Mesenteric fat pad (tissue), 1 donor: ENCODE data around the gene SLC35E3. TPM values are rescaled to one million over a fixed set of nuclear protein-coding genes. Genes with fewer than 3 reads are reported as not detected.
"Not testable (repeated sequence)": the region's sequence is repeated elsewhere in the genome, so short reads cannot be mapped to it uniquely, and the experiment has no call there.

Experiments used
- DNase-seq: peaks from one replicate; pipeline ENCODE4 v3.0.0-alpha.2; 2020; ENCODE audit warnings: low spot score
- total RNA-seq: library from RNA; stranded (reverse); fragmentation: NEBNext Ultra II Directional; extraction: Animal tissue kit (Norgen Biotek cat#: 25700); gene quantifications from one replicate; pipeline ENCODE4 v1.2.1, GENCODE V29; 2021
- donor health status: DM: yes; HTN: yes; CAD: no.

SLC35E3 gene
- total RNA-seq, 1 donor from 2014 or later, result 8.7 TPM

DNA sequence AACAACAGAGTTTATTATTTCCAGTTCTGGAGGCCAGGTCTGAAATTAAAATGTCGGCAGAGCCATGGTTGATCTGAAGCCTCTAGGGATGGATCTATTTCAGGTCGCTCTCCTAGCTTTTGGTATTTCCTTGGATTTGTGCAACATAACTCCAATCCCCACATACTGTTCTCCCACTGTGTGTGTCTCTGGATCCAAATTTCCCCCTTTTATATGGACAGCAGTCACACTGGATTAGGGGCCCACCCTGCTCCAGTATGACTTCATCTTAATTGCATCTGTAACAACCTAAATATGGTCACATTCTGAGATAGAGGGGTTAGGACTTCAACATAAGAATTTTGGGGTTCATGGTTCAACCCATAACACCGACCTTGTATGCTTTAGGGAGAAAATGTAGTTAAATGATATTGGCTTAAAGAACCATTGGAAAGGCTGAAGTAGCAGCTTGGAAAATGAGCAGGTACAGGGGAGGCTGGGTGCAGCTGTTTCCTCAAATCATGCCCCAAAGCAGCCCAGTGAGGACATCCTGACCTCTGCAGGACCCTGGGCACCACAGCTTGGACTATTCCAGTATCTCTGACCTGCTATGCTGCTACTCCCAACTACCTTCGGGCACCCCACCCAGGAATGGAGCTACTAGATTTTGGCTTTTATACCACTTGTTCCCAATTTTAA is 48.1 kb downstream of the SLC35E3 start:
- no peak for DNase-seq

DNA sequence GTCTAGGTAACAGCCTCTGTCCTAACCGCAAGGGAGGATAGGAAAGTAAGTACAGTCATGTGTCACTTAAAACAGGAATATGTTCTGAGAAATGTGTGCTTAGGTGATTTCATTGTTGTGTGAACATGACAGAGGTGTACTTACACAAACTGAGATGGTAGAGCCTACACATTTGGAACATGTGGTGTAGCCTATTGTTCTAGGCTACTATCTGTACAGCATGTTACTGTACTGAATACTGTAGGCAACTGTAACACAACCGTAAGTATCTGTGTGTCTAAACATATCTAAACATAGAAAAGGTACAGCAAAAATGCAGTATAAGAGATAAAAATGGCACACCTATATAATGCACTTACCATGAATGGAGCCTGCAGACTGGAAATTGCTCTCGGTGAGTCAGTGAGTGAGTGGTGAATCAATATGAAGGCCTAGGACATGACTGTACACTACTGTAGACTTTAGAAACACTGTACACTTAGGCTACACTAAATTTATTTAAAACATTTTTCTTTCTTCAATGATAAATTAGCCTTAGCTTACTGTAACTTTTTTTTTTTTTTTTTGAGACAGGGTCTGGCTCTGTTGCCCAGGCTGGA is 48.8 kb downstream of the SLC35E3 start:
- no peak for DNase-seq

DNA sequence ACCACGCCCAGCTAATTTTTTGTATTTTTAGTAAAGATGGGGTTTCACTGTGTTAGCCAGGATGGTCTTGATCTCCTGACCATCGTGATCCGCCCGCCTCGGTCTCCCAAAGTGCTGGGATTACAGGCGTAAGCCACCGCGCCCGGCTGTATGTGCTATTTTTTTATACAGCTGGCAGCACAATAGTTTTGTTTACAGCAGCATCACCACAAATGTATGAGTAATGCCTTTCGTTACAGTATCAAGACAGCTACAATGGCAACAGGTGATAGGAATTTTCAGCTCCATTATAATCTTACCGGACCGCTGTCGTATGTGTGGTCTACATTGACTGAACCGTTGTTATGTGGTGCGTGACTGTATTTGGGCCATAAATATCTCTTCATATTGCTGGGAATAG is 50.4 kb downstream of the SLC35E3 start:
- DNase-seq, result peak; percentile 62

DNA sequence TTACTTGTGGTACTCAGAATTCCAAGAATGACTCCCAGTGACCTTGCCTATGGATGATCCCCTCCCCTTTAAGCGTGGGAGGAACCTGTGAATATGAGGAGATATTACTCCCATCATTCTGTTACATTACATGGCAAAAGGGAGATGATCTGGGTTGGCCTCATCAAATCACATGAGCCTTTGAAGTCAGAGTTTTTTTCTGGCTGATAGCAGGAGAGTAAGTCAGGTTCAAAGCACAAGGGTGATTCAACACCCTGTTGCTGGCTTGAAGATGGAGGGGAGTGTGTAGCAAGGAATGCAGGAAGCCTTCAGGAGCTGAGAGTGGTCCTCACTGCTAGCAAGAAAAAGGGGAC is 52.9 kb downstream of the SLC35E3 start:
- no peak for DNase-seq

DNA sequence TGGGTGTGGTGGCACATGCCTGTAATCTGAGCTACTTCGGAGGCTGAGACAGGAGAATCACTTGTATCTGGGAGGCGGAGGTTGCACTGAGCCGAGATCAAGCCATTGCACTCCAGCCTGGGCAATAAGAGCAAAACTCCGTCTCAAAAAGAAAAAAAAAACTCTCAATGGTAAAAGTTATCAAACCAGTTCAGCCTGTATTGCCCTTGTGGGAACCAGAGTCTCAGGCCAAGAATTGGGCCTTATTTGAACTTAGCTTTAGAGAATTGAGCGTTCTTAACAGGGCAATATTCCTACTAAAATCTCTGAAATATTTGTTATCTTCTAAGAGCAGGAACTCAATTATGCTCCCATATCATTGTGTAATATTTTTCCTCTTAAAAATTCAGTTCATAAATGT is 54.3 kb downstream of the SLC35E3 start:
- DNase-seq, result no peak

DNA sequence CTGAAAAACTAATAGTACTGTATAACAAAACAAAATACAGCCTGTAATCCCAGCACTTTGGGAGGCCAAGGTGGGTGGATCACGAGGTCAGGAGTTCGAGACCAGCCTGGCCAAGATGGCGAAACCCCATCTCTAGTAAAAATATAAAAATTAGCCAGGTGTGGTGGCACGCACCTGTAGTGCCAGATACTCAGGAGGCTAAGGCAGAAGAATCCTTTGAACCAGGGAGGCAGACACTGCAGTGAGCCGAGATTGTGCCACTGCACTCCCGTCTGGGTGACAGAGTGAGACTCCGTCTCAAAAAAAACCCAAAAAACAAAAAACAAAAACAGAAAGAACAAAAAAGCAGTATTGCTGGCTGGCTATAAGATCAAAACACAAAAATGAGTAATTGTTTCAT is 55.1 kb downstream of the SLC35E3 start:
- DNase-seq, result not testable (repeated sequence)

DNA sequence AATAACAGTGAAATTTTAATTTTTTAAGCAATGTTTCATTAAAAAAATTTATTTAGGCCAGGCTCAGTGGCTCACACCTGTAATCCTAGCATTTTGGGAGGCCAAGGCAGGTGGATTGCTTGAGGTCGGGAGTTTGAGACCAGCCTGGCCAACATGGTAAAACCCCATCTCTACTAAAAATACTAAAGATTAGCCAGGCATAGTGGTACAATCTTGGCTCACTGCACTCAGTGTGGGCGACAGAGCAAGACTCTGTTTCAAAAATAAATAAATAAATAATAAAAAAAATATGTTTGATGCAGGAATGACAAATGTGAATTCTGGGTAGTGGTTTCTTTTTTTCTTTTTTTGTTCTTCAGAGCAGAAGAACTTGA is 56.4 kb downstream of the SLC35E3 start:
- DNase-seq, result not testable (repeated sequence)

DNA sequence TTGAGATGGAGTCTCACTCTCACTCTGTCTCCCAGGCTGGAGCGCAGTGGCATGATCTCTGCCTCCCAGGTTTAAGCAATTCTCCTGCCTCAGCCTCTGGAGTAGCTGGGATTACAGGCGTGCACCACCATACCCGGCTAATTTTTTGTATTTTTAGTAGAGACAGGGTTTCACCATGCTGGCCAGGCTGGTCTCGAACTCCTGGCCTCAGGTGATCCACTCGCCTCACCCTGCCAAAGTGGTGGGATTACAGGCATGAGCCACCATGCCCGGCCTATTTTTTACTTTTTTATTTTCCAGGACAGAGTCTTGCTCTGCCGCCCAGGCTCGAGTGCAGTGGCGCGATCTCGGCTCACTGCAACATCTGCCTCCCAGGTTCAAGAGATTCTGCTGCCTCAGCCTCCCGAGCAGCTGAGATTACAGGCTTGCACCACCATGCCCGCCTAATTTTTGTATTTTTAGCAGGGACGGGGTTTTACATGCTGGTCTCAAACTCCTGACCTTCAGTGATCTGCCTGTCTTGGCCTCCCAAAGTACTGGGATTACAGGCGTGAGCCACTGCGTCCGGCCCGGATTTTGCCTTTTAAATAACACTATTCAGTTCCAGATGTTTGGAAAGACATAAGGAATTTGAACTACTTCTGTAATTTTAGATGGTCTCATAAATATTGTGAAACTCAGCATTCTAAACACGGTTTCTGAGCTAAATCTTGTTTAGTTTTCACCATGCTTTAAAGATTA is 57.1 kb downstream of the SLC35E3 start:
- not testable (repeated sequence) for DNase-seq

DNA sequence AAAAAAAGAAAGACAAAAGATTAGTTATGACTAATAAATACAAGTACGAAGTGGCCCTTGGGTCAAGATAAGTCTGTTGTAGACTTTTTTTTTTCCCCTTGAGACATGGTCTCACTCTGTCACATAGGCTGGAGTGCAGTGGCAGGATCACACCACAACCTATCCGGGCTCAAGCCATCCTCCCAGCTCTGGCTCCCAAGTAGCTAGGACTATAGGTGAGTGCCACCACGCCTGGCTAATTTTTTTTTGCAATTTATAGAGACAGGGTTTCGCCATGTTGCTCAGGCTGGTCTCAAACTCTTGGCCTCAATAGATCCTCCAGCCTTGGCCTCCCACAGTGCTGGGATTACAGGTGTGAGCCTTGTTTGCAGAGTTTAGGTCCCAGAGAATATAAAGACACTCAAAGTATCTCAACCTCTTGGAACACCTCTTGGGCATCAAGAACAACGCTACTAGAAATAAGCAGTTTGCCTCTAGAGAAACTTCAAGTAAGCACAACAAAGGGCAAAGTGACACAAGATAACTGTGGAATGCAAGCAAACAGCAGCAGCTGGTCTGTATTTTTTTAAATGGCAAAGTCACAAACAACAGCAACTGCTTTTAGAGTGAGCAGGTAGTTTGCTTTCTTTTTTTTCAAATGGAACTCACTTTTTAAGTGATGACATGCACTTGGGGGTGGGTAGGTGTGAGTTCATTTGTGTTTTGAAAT is 58.1 kb downstream of the SLC35E3 start:
- no peak for DNase-seq

DNA sequence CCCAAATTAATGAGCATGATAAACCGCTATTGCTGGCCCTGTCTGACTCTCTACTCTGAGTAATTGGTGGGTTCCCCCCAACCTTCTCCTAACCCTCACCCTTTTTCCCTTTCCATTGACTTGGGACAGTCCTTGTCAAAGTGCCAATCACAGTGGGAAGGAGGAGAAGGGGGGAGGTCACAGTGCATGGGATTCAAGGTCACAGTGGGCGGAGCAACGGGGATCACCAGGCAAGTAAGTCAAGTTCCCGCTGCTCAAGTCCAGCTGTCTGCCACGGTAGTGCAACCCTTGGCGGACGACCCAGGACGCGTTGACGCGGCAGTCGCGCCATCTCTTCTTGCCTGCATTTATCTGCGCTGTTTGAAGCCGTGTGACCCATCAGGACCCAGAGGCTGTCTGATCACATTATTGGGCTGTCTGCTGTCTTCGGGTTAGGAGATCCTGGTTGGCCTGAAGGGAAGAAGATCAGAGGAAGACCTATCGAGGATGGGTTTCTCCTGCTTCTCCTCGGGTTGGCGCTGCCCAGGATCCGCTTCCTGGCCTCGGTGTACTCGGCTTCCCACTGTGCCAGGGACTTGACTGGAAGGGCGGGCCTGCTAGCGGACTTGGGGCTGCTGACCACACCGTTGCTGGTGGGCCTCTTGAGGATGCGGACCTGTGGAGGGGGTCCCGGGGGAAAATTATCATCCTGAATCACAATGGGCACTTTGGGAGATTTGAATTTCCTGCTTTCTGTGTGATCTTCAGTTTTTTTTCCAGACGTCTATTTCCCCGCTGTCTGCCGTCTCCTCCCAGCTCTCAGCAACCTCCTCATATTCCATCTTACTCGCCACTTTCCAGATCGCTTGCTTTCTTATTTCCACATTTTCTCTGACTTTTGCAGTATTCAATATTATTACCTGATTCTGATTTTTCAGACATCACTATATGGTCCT is 58.9 kb downstream of the SLC35E3 start:
- no peak for DNase-seq

DNA sequence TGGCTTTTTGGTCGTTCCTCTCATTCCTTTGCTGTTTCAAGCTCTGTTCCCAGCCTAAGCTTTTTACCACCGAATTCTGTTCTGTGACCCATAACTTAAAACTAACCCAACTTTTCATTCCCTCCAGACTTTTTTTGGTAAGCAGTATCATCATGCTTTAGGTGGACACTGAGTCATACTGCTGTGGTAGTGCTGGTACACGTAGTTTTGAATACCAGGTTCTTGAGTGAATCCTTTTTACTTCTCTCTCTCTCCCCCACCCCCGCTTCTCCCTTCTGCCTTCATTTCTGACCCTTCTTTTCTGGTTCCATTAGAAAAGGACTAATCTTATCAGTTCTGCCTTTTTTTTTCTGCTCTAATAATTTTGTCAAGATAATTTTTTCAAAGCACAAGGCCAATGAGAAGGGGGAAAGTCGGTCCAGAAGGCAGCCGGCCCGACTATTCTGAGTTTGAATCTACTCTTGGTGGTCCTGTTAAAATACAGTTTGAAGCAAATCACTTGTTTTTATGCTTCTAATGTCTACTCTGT is 59.7 kb downstream of the SLC35E3 start:
- DNase-seq, result no peak

DNA sequence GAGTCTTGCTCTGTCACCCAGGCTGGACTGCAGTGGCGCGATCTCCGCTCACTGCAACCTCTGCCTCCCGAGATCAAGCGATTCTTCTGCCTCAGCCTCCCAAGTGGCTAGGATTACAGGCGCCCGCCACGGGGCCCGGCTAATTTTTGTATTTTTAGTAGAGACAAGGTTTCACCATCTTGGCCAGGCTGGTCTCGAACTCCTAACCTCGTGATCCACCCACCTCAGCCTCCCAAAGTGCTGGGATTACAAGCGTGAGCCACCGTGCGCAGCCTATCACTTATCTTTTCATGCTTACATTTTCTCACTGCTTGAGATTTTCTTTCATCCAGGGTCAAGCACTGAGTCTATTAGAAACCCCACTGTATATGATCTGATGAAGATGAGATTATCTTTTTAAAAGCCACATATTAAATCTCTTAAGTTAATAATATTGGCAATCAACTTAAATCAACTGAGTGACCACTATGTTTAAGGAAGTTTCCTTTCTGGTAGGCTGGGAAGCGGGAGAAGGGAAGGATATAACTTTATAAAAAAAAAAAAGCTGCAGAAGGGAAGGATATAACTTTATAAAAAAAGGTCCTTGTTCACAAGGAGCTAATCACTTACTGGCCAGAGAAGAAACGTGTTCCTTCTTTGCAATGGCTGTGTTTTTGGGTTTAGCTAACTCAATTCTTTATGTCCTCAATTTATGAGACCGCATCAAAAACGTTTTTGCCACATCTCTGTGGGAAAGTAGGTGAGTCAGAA is 60.7 kb downstream of the SLC35E3 start:
- DNase-seq, result no peak

DNA sequence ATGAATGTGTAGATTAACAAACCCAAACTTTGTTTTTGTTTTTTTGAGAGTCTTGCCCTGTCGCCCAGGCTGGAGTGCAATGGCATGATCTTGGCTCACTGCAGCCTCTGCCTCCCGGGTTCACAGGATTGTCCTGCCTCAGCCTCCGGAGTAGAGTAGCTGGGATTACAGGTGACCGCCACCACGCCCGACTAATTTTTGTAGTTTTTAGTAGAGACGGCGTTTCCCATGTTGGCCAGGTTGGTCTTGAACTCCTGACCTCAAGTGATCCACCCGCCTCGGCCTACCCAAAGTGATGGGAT is 61.2 kb downstream of the SLC35E3 start:
- DNase-seq, result not testable (repeated sequence)

DNA sequence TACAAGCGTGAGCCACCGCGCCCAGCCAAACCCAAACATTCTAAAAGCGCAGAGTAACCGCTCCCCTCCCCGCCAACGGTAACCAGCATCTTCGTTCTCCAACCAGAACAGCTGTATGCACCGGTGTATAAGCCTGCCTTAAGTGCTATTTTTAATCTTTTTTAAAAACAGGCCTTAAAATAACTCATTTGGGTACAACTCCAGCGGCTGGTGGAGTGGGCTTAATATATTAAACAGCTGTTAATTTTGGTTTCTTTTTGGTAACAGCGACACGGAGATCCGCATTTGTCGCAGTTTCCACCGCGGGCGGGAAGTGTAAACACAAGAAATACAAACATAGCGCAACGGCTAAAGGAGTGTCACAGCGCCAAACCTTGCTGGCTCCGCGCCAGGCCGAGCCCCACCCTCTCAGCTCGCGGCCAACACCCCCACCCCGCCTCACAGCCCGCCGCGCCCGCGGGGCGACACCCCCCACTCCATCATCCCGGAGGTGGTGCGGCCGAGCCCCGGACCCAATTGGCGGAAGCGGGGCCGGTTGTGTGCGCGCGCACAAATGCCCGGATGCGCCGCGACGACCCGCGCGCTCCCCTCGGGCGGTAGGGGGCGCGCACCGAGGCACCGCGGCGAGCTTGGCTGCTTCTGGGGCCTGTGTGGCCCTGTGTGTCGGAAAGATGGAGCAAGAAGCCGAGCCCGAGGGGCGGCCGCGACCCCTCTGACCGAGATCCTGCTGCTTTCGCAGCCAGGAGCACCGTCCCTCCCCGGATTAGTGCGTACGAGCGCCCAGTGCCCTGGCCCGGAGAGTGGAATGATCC is 61.8 kb downstream of the SLC35E3 start, which contains the start of gene MDM2:
Gene MDM2 (plus strand): TSS at position 602 of the 812 bp plus-strand sequence. CDS start 301 bp downstream, outside the sequence.
- DNase-seq, result peak; percentile 99

DNA sequence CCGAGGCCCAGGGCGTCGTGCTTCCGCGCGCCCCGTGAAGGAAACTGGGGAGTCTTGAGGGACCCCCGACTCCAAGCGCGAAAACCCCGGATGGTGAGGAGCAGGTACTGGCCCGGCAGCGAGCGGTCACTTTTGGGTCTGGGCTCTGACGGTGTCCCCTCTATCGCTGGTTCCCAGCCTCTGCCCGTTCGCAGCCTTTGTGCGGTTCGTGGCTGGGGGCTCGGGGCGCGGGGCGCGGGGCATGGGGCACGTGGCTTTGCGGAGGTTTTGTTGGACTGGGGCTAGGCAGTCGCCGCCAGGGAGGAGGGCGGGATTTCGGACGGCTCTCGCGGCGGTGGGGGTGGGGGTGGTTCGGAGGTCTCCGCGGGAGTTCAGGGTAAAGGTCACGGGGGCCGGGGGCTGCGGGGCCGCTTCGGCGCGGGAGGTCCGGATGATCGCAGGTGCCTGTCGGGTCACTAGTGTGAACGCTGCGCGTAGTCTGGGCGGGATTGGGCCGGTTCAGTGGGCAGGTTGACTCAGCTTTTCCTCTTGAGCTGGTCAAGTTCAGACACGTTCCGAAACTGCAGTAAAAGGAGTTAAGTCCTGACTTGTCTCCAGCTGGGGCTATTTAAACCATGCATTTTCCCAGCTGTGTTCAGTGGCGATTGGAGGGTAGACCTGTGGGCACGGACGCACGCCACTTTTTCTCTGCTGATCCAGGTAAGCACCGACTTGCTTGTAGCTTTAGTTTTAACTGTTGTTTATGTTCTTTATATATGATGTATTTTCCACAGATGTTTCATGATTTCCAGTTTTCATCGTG is 62.6 kb downstream of the SLC35E3 start:
- peak; percentile 93 for DNase-seq

DNA sequence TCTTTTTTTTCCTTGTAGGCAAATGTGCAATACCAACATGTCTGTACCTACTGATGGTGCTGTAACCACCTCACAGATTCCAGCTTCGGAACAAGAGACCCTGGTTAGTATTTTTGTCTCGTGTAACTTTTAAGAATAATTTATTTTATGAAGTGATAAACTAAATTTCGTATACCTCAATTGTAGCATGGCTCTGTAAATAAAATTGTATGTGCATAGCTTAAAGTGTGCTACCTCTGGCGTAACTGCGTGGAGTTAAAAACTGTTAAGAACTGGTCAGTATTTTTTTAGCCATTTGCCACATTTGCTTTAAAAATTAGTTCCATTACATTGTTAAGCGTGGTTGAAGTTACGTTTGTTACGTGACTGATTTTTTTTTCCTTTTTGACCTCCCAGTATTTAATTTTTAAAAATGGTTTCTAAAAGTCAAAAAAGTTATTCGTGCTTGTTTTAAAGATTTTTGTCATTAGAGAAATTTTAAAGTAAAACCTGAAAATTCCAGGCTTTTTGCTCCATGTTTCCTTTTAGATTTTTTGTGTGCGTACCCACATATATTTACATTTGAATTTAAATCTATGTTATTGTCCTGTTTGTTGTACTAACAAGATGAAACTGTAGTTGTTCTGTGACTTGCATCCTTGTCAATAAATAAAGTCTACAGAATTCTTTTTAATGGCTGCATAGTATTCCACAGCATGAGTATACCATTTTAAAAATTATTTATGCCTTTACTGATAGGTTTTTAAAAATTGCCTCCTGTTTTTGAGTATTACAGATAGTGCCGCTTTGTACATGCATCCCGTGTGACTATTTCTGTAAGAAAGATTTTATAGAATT is 63.4 kb downstream of the SLC35E3 start:
- no peak for DNase-seq

DNA sequence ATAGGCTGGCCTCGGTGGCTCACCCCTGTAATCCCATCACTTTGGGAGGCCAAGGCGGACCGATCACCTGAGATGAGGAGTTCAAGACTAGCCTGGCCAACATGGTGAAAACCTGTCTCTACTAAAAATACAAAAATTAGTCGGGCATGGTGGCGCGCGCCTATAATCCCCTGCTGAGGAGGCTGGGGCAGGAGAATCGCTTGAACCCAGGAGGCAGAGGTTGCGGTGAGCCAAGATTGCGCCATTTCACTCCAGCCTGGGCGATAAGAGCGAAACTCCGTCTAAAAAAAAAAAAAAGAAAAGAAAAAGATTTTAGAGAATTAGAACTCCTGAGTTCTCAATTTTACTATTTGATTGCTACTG is 64.0 kb downstream of the SLC35E3 start:
- DNase-seq, result not testable (repeated sequence)
